Smooth muscle cell (in vitro differentiated cells): ENCODE measurements around the gene ACRBP. TPM values are rescaled to one million over a fixed set of nuclear protein-coding genes. Genes with fewer than 3 reads are reported as not detected.

Source experiments
- DNase-seq: peaks from one replicate; lab custom pipeline; 2025; ENCODE audit not compliant: unreplicated experiment; lab: John Stamatoyannopoulos, UW
- H2AFZ ChIP-seq: fragments of 200-600 bp; sonication (generic); 2 replicates; pipeline ENCODE4 v1.6.0; 2016; ENCODE audit warnings: antibody characterized with exemption, low read depth, mild to moderate bottlenecking
- H3F3A ChIP-seq: fragments of 200-600 bp; sonication (generic); 2 replicates; pipeline ENCODE4 v1.6.0; 2017; ENCODE audit warnings: antibody characterized with exemption, low read depth
- H3K27ac ChIP-seq: fragments of 200-600 bp; sonication (generic); 2 replicates; pipeline ENCODE4 v1.5.1; 2016; ENCODE audit warnings: low read depth, mild to moderate bottlenecking
- H3K27me3 ChIP-seq: fragments of 200-600 bp; sonication (generic); 2 replicates; pipeline ENCODE4 v1.6.1; 2016; ENCODE audit warnings: low read depth, mild to moderate bottlenecking
- H3K36me3 ChIP-seq: fragments of 200-600 bp; sonication (generic); 2 replicates; pipeline ENCODE4 v1.5.1; 2016; ENCODE audit warnings: low read depth
- H3K4me1 ChIP-seq: fragments of 200-600 bp; sonication (generic); 2 replicates; pipeline ENCODE4 v1.5.1; 2016; ENCODE audit warnings: low read depth
- H3K4me2 ChIP-seq: fragments of 200-600 bp; sonication (generic); 2 replicates; pipeline ENCODE4 v1.6.0; 2016; ENCODE audit warnings: mild to moderate bottlenecking
- H3K4me3 ChIP-seq: fragments of 200-600 bp; sonication (generic); 2 replicates; pipeline ENCODE4 v1.5.1; 2016; ENCODE audit warnings: mild to moderate bottlenecking
- H3K79me2 ChIP-seq: fragments of 200-600 bp; sonication (generic); 2 replicates; pipeline ENCODE4 v1.6.0; 2016; ENCODE audit warnings: low read depth, mild to moderate bottlenecking
- H3K9ac ChIP-seq: fragments of 200-600 bp; sonication (generic); 2 replicates; pipeline ENCODE4 v1.6.0; 2016; ENCODE audit warnings: low read depth
- H3K9me3 ChIP-seq: fragments of 200-600 bp; sonication (generic); replicated peaks from 2 replicates; pipeline ENCODE4 v1.5.1; 2016; ENCODE audit warnings: low read depth
- H4K20me1 ChIP-seq: fragments of 200-600 bp; sonication (generic); 2 replicates; pipeline ENCODE4 v1.6.0; 2016; ENCODE audit warnings: low read depth
- WGBS: methylation state at CpG from one replicate; pipeline ENCODE4 v1.1.7; 2016; ENCODE audit warnings: low lambda C conversion rate; 5-methylcytosine and 5-hydroxymethylcytosine counted together
- polyA plus RNA-seq: library from polyadenylated mRNA; unstranded; fragments of >200 nt; fragmentation: Nextera tagmentation; extraction: Ambion mirVana; gene quantifications from 2 replicates; pipeline ENCODE4 v1.2.1, GENCODE V29; 2016
- total RNA-seq: library from RNA; depleted of rRNA; stranded (reverse); fragments of >200 nt; gene quantifications from 2 replicates; pipeline ENCODE4 v1.2.3, GENCODE V29; 2014
- TF ChIP-seq, protein P1 (sequence below): fragments of 200-600 bp; sonication (generic); IDR thresholded peaks from 2 replicates; pipeline ENCODE4 v1.5.1; 2017; ENCODE audit warnings: borderline replicate concordance, mild to moderate bottlenecking, antibody characterized with exemption; ENCODE audit not compliant: insufficient read depth, poor library complexity, severe bottlenecking

The ACRBP gene
- total and polyA plus RNA-seq, 2 experiments from 2014 or later = not detected

DNA sequence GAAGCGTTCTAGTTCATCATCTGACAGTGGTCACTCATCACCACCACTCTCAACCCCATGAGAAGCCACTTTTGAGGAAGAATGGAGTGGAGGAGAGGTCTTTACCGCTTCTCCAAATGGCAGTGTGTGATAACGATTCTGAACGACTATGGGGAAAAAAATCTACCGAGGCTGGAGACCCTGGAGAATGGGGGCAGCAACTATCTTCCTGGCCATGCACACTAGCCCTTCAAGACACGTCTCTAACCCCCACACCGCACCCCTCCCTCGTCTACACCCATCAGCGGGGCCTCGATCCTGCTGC lies 15.3 kb upstream of the ACRBP start:
- Histone ChIP-seq H3K9ac (peak overlapping the region; percentile 81), H3K4me1 (peaks cover 11% of the 10 kb centered on the region), H3K4me2 (peak overlapping the region; percentile 90), H3K4me3 (peak overlapping the region; percentile 75), H3F3A (peaks cover 25% of the 10 kb centered on the region), H3K27ac (peak overlapping the region; percentile 61), H2AFZ (peak overlapping the region; percentile 72), H3K9me3 (no peaks in the 10 kb centered on the region), H4K20me1 (no peaks in the 10 kb centered on the region), H3K79me2 (peaks cover 22% of the 10 kb centered on the region), H3K27me3 (no peaks in the 10 kb centered on the region), H3K36me3 (no peaks in the 10 kb centered on the region)
- WGBS = 7% methylated on average over 10 of the region's 10 CpGs
- no peak for DNase-seq
- TF ChIP-seq, protein P1, sequence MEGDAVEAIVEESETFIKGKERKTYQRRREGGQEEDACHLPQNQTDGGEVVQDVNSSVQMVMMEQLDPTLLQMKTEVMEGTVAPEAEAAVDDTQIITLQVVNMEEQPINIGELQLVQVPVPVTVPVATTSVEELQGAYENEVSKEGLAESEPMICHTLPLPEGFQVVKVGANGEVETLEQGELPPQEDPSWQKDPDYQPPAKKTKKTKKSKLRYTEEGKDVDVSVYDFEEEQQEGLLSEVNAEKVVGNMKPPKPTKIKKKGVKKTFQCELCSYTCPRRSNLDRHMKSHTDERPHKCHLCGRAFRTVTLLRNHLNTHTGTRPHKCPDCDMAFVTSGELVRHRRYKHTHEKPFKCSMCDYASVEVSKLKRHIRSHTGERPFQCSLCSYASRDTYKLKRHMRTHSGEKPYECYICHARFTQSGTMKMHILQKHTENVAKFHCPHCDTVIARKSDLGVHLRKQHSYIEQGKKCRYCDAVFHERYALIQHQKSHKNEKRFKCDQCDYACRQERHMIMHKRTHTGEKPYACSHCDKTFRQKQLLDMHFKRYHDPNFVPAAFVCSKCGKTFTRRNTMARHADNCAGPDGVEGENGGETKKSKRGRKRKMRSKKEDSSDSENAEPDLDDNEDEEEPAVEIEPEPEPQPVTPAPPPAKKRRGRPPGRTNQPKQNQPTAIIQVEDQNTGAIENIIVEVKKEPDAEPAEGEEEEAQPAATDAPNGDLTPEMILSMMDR = no peak

DNA sequence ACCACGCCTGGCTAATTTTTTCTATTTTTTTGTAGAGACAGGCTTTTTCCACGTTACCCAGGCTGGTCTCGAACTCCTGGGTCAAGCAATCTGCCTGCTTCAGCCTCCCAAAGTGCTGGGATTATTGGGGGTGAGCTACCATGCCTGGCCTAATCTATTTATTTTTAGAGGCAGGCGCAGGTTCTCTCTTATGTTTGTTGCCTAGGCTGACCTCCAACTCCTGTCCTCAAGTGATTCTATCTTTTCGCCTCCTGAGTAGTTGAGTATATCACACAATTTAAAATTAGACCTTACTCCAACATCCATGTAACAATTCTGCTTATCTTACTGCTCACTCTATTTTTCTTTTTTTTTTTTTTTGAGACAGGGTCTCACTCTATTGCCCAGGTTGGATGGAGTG lies 6.8 kb upstream of the ACRBP start:
- DNase-seq = no peak
- Histone ChIP-seq H3K4me3 (no peak overlapping the region), H3K36me3 (no peaks in the 10 kb centered on the region), H2AFZ (no peak overlapping the region), H3K4me1 (no peaks in the 10 kb centered on the region), H3F3A (no peaks in the 10 kb centered on the region), H3K9me3 (no peaks in the 10 kb centered on the region), H3K79me2 (no peaks in the 10 kb centered on the region), H4K20me1 (no peaks in the 10 kb centered on the region), H3K27me3 (no peaks in the 10 kb centered on the region), H3K27ac (no peak overlapping the region), H3K9ac (no peak overlapping the region), H3K4me2 (no peak overlapping the region)
- TF ChIP-seq, protein P1 = no peak
- 97% methylated on average over 5 of the region's 5 CpGs for WGBS

DNA sequence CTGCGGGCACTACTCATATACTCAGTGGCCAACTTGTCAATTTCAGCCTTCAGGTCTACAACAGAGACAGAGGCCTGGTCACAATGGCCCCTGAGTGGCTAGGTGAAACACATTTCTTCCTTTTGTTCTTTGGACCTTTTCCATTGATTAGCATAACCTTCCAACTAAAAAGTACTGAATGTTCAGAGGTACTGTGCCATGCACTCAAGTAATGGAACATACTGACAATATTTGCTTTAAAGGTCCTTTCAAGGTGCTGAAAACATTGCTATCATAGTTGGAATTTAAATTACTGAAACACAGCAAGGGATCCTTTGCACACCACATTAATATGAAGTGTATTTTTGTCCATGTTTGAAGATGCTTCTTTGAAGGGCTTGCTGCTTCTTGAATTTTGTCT lies 6.1 kb upstream of the ACRBP start:
- Histone ChIP-seq H4K20me1 (no peaks in the 10 kb centered on the region), H3K79me2 (no peaks in the 10 kb centered on the region), H2AFZ (no peak overlapping the region), H3K4me1 (no peaks in the 10 kb centered on the region), H3F3A (no peaks in the 10 kb centered on the region), H3K9ac (no peak overlapping the region), H3K36me3 (no peaks in the 10 kb centered on the region), H3K4me2 (no peak overlapping the region), H3K4me3 (no peak overlapping the region), H3K9me3 (no peaks in the 10 kb centered on the region), H3K27me3 (no peaks in the 10 kb centered on the region), H3K27ac (no peak overlapping the region)
- WGBS = 100% methylated on average over 1 of the region's 1 CpG
- DNase-seq = no peak
- TF ChIP-seq, protein P1 = no peak

DNA sequence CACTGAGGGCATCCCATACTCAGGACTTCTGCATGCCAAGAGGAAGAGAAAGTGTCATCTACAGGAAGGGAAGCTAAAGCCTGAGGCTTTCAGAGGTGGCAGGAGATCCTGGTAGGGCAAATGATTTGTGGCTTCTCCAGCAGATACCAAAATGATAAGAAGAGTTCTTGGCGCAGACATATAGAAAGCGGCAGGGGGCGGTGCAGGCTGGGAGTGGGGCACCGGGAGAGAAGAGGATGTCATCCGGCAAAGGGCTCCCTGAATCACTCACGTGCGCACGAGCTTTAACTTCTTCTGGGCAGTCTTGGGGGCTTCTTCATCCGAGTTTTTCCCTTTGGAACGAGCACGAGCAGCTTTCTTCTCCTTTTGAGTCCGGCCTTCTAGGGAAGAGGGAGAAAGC lies 5.2 kb upstream of the ACRBP start:
- no peak for DNase-seq
- H3K36me3 ChIP-seq = no peaks in the 10 kb centered on the region

More for the DNA sequence above, 5.2 kb upstream of the ACRBP start:
- Histone ChIP-seq H3K4me1 (no peaks in the 10 kb centered on the region), H3K4me3 (no peak overlapping the region), H3K27me3 (no peaks in the 10 kb centered on the region), H3K4me2 (no peak overlapping the region), H3K9ac (no peak overlapping the region), H3K27ac (no peak overlapping the region), H4K20me1 (no peaks in the 10 kb centered on the region), H3K9me3 (no peaks in the 10 kb centered on the region), H2AFZ (no peak overlapping the region), H3F3A (no peaks in the 10 kb centered on the region), H3K79me2 (no peaks in the 10 kb centered on the region)
- TF ChIP-seq, protein P1 = no peak
- 89% methylated on average over 12 of the region's 12 CpGs for WGBS
